GM12864 (cell line): ENCODE measurements around the gene SLC12A7.

Experiments used
- DNase-seq: peaks from one replicate; pipeline ENCODE4 v3.0.0-alpha.2; 2011; ENCODE audit warnings: low read depth
- H3K4me3 ChIP-seq: 2 replicates; pipeline ENCODE4 v1.5.1; 2011; ENCODE audit warnings: mild to moderate bottlenecking, low read depth, low read length, control low read depth
- CTCF ChIP-seq: IDR thresholded peaks from 2 replicates; pipeline ENCODE4 v1.5.1; 2011; ENCODE audit warnings: low read depth, mild to moderate bottlenecking, moderate library complexity, low read length, control low read depth, inconsistent platforms; ENCODE audit errors: missing control alignments

The SLC12A7 gene

DNA sequence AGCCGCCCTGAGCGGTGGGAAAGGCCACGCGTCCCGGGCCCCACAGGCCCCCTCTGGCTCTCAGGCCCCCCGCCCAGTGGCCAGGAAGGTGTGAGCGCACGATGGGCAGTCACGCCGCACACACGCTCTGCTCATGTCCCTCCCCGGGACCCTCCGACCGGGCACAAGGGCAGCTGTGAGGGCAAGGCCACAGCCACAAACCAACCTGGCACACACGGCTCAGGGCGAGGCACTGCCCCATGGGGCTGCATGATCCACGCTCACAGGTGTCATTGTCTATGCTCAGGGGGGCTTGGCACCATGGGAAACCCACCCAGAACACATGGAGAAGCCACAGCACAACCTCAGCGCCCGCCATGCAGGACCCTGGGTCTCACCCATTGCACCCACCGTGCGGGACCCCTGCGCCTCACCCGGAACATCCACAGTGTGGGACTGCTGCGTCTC is 51.3 kb downstream of the SLC12A7 start:
- DNase-seq: no peak
- no peak for TF ChIP-seq CTCF
- H3K4me3 ChIP-seq: no peak overlapping the region

GRCh38 chr5:1059884-1060263 is 52.0 kb downstream of the SLC12A7 start:
- no peak for DNase-seq
- TF ChIP-seq CTCF: no peak
- H3K4me3 ChIP-seq: no peak overlapping the region

- no peak for TF ChIP-seq CTCF
- no peak for DNase-seq
- H3K4me3 ChIP-seq: no peak overlapping the region
Measured at GRCh38 chr5:1058988-1059883, 52.6 kb downstream of the SLC12A7 start.

DNA sequence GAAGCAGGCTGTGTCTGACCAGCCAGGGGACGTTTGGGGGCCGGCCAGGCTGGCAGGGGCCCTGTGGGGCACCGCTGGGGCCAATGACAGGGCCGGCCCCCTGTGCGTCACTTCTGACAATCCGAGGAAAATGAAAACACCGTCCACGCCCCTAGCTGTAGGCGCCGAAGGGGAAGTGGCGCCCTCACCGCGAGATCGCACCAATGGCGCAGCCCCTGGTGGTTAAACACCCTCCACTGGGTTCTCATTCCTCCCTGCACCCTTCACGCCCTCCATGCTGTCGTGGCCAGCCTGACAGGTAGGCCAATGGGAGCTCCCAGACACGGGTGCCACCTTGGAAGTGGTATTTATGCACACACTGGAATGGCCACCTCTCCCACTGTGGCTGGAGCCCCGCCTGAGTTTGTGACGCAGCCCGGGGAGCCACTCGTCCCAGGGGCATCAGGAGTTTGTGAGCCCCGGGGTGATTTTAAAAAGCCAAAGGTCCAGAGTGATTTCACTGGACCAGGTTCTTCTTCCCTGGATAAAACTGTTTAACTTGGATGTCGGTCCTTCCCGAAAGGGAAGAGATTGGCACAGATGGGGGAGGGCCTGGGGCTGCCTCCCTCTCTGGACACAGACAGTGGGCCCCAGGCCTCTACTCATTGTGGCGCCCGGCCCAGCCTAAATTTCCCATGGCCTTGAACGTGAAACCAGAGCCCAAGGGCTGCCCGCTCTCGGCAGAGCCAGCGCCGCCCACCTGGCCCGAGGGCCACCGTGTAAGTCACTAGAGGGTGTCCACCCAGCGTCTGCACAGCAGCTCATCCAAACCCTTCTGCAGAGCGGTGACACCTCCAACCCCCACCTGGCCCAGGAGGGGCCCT is 53.5 kb downstream of the SLC12A7 start:
- no peak for TF ChIP-seq CTCF
- no peak overlapping the region for H3K4me3 ChIP-seq
- no peak for DNase-seq

GRCh38 chr5:1057485-1058082 is 54.3 kb downstream of the SLC12A7 start:
- no peak for DNase-seq
- no peak for TF ChIP-seq CTCF
- no peak overlapping the region for H3K4me3 ChIP-seq

DNA sequence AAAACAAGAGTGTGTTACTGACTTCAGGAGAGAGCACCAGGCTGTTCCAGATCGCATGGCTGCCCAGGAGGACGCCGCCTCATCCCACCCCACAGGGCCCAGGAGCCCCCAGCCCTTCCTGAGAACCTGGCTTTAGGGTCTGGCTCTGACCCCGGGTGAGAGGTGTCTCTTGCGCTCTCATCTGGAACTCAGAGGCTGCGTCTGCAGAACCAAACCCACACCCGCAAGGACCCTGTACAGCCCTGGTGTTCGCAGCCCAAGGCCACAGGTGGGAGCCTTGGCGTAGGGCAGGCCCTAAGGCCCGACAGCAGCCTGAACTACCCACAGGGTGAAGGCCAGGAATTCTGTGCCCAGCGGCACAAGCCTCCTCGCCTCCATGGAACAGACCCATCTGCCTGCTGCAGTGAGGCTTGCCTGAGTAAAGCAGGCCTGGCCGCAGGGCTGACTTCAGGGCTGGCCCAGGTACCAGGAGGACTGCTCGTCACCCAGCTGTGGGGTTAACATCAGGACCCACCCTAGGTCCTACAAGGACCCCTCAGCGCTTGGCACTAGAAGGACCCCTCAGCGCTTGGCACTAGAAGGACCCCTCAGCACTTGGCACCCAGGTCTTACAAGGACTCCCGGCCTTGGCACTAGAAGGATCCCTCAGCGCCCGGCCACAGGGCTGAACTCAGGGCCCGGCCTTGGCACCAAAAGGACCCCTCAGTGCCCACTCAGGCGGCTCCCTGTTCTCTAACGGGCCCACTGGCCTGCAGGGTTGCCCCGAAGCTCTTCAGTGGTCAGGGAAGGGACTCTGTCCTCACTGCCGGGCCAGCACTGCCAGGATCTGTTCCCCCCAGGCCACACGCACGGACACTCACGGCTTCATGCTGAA is 55.0 kb downstream of the SLC12A7 start:
- DNase-seq: no peak
- TF ChIP-seq CTCF: no peak
- H3K4me3 ChIP-seq: no peak overlapping the region
